GM12864 (cell line): ENCODE results near the gene RNF26.

Source experiments
- DNase-seq: peaks from one replicate; pipeline ENCODE4 v3.0.0-alpha.2; 2011; ENCODE audit warnings: low read depth
- H3K4me3 ChIP-seq: 2 replicates; pipeline ENCODE4 v1.5.1; 2011; ENCODE audit warnings: mild to moderate bottlenecking, low read depth, low read length, control low read depth
- CTCF ChIP-seq: IDR thresholded peaks from 2 replicates; pipeline ENCODE4 v1.5.1; 2011; ENCODE audit warnings: low read depth, mild to moderate bottlenecking, moderate library complexity, low read length, control low read depth, inconsistent platforms; ENCODE audit errors: missing control alignments

The RNF26 gene

GRCh38 chr11:119361056-119361787 lies 26.9 kb downstream of the RNF26 start:
- no peak overlapping the region for H3K4me3 ChIP-seq
- no peak for TF ChIP-seq CTCF
- DNase-seq: no peak

- H3K4me3 ChIP-seq: no peak overlapping the region
Observed at GRCh38 chr11:119361941-119362725, 27.8 kb downstream of the RNF26 start.

GRCh38 chr11:119362741-119363080 lies 28.4 kb downstream of the RNF26 start:
- no peak for DNase-seq
- no peak overlapping the region for H3K4me3 ChIP-seq
- TF ChIP-seq CTCF: no peak

More at GRCh38 chr11:119361941-119362725, 27.8 kb downstream of the RNF26 start:
- no peak for TF ChIP-seq CTCF
- no peak for DNase-seq

GRCh38 chr11:119363081-119363850 lies 28.9 kb downstream of the RNF26 start:
- no peak overlapping the region for H3K4me3 ChIP-seq
- TF ChIP-seq CTCF: no peak
- no peak for DNase-seq

- DNase-seq: no peak
- no peak for TF ChIP-seq CTCF
- H3K4me3 ChIP-seq: no peak overlapping the region; the same call in 1 of the 2 replicates
Observed at GRCh38 chr11:119363851-119364590, 29.7 kb downstream of the RNF26 start.

GRCh38 chr11:119365071-119365591 lies 30.8 kb downstream of the RNF26 start:
- TF ChIP-seq CTCF: no peak
- no peak for DNase-seq
- no peak overlapping the region for H3K4me3 ChIP-seq
